Measurements from ENCODE around the gene KRT83. TPM values are rescaled to one million over a fixed set of nuclear protein-coding genes. Genes with fewer than 3 reads are reported as not detected.
"Not testable (repeated sequence)": the region's sequence is repeated elsewhere in the genome, so short reads cannot be mapped to it uniquely, and the experiment has no call there.

The KRT83 gene
- polyA plus RNA-seq, 1 of the 3 experiments (the other 2 are of a cell fraction): 0.03 TPM

- TF ChIP-seq USF2 (IDR thresholded peaks at IDR 0.05; ENCODE audit: borderline replicate concordance, low read depth, low read length) (no peak), MXI1 (IDR thresholded peaks at IDR 0.05; ENCODE audit: low read depth, low read length) (no peak), FOXJ3 (CRISPR knock-in tag; IDR thresholded peaks at IDR 0.05) (no peak), TCF12 (IDR thresholded peaks at IDR 0.05) (no peak), ZBTB33 (IDR thresholded peaks at IDR 0.05; ENCODE audit: borderline replicate concordance, low read depth) (no peak), MAX (IDR thresholded peaks at IDR 0.05; ENCODE audit: low read depth) (no peak)
- TF ChIP-seq, protein P1, sequence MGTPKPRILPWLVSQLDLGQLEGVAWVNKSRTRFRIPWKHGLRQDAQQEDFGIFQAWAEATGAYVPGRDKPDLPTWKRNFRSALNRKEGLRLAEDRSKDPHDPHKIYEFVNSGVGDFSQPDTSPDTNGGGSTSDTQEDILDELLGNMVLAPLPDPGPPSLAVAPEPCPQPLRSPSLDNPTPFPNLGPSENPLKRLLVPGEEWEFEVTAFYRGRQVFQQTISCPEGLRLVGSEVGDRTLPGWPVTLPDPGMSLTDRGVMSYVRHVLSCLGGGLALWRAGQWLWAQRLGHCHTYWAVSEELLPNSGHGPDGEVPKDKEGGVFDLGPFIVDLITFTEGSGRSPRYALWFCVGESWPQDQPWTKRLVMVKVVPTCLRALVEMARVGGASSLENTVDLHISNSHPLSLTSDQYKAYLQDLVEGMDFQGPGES (IDR thresholded peaks at IDR 0.05; ENCODE audit: low read depth, low read length): no peak
Measured at GRCh38 chr12:52306731-52307130, 14.5 kb downstream of the KRT83 start (continued).

DNA sequence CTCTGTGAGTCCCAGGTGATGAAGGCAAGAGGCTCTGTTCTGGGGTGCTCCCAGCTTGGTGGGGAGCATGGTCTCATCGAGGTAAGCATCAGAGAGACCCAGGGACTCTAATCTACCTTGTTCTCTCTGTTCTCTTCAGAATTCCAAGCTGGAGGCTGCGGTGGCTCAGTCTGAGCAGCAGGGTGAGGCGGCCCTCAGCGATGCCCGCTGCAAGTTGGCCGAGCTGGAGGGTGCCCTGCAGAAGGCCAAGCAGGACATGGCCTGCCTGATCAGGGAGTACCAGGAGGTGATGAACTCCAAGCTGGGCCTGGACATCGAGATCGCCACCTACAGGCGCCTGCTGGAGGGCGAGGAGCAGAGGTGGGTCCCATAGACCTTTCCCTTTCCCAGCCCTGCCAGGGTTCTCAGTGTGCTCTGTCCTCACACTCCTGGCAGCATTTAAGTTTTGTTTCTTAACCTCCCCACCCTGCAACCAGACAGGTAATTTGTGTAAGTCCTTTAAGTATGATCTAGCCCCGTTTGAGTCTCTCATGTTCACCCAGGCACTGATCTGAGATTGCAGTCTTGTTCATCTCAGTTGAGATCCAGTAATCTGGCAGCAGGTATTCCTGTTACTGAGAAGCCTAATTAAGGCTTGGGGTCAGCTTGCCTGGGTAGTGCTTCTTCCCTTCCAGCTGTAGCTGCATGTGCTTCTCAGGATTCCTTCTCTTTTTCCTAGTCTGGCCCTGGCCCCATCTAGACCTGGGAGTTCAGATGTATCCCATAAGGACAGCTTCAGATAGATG is 15.1 kb downstream of the KRT83 start:
- Histone ChIP-seq H4K20me1 (ENCODE audit: insufficient read depth) (no peaks in the 10 kb centered on the region), H3K9me2 (no peaks in the 10 kb centered on the region), H3K27me3 (ENCODE audit: insufficient read depth) (no peaks in the 10 kb centered on the region), H2AFZ (ENCODE audit: low read depth) (no peak overlapping the region), H3K4me2 (no peak overlapping the region), H3K4me1 (ENCODE audit: control insufficient read depth in 1 of 2, insufficient read depth in 2 of 2, low read depth in 1 of 2, low read length in 1 of 2) (peaks cover 0 to 9% of the 10 kb centered on the region in 2 experiments; a peak in 1 of 4 replicates), H3K9me3 (no peaks in the 10 kb centered on the region), H3K79me2 (ENCODE audit: insufficient read depth) (no peaks in the 10 kb centered on the region), H3K4me3 (ENCODE audit: low read depth in 2 of 2, low read length in 1 of 2) (no peak overlapping the region), H3K36me3 (replicated peaks in 1 of 2; ENCODE audit: control insufficient read depth in 1 of 2, insufficient read depth in 2 of 2, low read length in 1 of 2) (no peaks in the 10 kb centered on the region), H3F3A (replicated peaks; ENCODE audit: insufficient read depth) (no peaks in the 10 kb centered on the region), H3K9ac (no peak overlapping the region), H3K27ac (ENCODE audit: low read depth in 2 of 2, low read length in 1 of 2) (no peak overlapping the region)
- TF ChIP-seq EZH2phosphoT487 (IDR thresholded peaks at IDR 0.05; ENCODE audit: borderline replicate concordance, low read depth) (no peak), TEAD4 (IDR thresholded peaks at IDR 0.05; ENCODE audit: borderline replicate concordance, insufficient read depth) (no peak), RAD21 (IDR thresholded peaks at IDR 0.05; ENCODE audit: low read length) (0 out of 2 replicates have a peak, but pooled peaks have one; percentile 2), CTCF (IDR thresholded peaks at IDR 0.05) (peak; percentile 52)
- TF ChIP-seq, protein P2, sequence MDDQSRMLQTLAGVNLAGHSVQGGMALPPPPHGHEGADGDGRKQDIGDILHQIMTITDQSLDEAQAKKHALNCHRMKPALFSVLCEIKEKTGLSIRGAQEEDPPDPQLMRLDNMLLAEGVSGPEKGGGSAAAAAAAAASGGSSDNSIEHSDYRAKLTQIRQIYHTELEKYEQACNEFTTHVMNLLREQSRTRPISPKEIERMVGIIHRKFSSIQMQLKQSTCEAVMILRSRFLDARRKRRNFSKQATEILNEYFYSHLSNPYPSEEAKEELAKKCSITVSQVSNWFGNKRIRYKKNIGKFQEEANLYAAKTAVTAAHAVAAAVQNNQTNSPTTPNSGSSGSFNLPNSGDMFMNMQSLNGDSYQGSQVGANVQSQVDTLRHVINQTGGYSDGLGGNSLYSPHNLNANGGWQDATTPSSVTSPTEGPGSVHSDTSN (IDR thresholded peaks at IDR 0.05): no peak
- ChIA-PET POLR2A (no interaction called here), CTCF (interaction anchor here (0.7 to 13.3 kb wide), 16 partner anchors 9 to 674 kb away, joined by 3 to 218 read pairs (median 4); partner anchors contain the start of gene KRT83)
- no peak for DNase-seq
- 3% methylated on average over 2 of the region's 11 CpGs for WGBS (ENCODE audit: low lambda C conversion rate)

DNA sequence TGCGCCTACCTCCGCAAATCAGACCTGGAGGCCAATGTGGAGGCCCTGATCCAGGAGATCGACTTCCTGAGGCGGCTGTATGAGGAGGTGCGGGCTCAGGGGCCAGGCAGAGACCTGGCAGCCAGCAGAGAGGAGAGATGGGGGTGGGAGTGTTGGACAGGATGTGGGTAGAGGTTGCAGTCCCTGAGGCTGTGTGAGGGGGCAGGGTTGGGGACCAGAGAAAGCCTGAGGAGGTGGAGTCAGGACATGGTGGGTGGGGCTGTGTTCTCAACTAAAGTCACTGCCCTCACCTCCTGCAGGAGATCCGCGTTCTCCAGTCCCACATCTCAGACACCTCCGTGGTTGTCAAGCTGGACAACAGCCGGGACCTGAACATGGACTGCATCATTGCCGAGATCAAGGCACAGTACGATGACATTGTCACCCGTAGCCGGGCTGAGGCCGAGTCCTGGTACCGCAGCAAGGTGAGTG is 16.2 kb downstream of the KRT83 start:
- POLR2A ChIA-PET; H3K4me2 ChIP-seq; H3K27ac ChIP-seq (ENCODE audit: low read depth in 2 of 2, low read length in 1 of 2); H4K20me1 ChIP-seq (ENCODE audit: insufficient read depth); H3K4me3 ChIP-seq (ENCODE audit: low read depth in 2 of 2, low read length in 1 of 2); DNase-seq; H3K9ac ChIP-seq; H3F3A ChIP-seq (replicated peaks; ENCODE audit: insufficient read depth); H3K27me3 ChIP-seq (ENCODE audit: insufficient read depth); H3K4me1 ChIP-seq (ENCODE audit: control insufficient read depth in 1 of 2, insufficient read depth in 2 of 2, low read depth in 1 of 2, low read length in 1 of 2); H3K9me2 ChIP-seq; H2AFZ ChIP-seq (ENCODE audit: low read depth); H3K9me3 ChIP-seq; H3K36me3 ChIP-seq (replicated peaks in 1 of 2; ENCODE audit: control insufficient read depth in 1 of 2, insufficient read depth in 2 of 2, low read length in 1 of 2); H3K79me2 ChIP-seq (ENCODE audit: insufficient read depth): not testable (repeated sequence)
- 93% methylated on average over 9 of the region's 15 CpGs for WGBS (ENCODE audit: low lambda C conversion rate)
- CTCF ChIA-PET: interaction anchor here (1.1 to 13.3 kb wide), 4 partner anchors 19 to 92 kb away, joined by 3 to 218 read pairs (median 18); partner anchors contain the start of gene KRT83

Measured in SK-N-SH (cell line).